ENCODE data around the gene ABCA13. TPM values are rescaled to one million over a fixed set of nuclear protein-coding genes. Genes with fewer than 3 reads are reported as not detected.

ABCA13 gene
- total RNA-seq, 2 donors from 2014 or later: not detected

DNA sequence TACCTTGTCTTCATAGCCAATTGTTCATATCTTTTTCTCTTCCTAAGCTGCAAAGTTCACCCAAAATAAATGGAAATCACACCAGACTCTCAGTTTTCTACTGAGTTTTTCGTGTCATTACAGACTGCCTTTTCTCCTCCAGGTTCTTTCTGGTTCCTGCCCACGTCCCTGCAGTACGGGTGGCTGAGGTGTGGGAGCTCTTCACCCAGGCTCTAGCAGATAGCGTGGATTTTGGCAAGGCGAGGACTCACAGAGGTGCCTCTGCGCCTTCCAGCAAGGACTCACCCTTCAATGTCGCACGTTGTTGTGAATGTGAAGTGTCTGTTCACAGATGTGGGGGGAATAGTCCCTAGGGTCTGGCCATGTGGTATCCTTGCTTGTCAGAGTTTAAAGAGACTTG lies 71.6 kb downstream of the ABCA13 start:
- TF ChIP-seq, protein P1, sequence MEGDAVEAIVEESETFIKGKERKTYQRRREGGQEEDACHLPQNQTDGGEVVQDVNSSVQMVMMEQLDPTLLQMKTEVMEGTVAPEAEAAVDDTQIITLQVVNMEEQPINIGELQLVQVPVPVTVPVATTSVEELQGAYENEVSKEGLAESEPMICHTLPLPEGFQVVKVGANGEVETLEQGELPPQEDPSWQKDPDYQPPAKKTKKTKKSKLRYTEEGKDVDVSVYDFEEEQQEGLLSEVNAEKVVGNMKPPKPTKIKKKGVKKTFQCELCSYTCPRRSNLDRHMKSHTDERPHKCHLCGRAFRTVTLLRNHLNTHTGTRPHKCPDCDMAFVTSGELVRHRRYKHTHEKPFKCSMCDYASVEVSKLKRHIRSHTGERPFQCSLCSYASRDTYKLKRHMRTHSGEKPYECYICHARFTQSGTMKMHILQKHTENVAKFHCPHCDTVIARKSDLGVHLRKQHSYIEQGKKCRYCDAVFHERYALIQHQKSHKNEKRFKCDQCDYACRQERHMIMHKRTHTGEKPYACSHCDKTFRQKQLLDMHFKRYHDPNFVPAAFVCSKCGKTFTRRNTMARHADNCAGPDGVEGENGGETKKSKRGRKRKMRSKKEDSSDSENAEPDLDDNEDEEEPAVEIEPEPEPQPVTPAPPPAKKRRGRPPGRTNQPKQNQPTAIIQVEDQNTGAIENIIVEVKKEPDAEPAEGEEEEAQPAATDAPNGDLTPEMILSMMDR (IDR thresholded peaks at IDR 0.05): no peak
- Histone ChIP-seq H3K4me3 (no peak overlapping the region), H3K36me3 (no peaks in the 10 kb centered on the region), H3K4me1 (no peaks in the 10 kb centered on the region), H3K27me3 (no peaks in the 10 kb centered on the region), H3K27ac (no peak overlapping the region), H3K9me3 (no peaks in the 10 kb centered on the region)
- no peak for DNase-seq (ENCODE audit: low spot score)

DNA sequence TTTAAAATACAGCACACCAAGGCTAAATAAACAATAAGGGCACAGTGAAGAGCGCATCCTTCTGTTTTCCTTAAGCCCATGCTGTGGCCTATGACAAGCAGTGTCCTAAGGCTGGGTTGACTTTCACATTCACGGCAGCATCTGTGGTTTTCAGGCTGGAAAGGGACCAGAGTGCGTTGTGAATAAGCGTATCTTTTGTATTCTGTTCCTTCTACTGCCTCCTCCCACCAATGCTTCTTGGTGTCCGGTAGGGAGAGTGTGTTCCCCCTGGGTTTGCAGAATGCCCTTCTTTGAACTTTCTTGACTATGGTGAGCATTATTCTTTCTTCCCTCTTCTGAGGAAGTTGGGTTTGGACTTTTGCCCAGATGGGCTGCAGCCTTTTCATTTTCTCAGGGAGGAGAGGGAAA lies 73.6 kb downstream of the ABCA13 start:
- H3K4me3 ChIP-seq: no peak overlapping the region
- TF ChIP-seq, protein P1 (IDR thresholded peaks at IDR 0.05): no peak
- H3K4me1 ChIP-seq: no peaks in the 10 kb centered on the region
- H3K9me3 ChIP-seq: no peaks in the 10 kb centered on the region
- H3K27ac ChIP-seq: no peak overlapping the region
- H3K36me3 ChIP-seq: no peaks in the 10 kb centered on the region
- no peaks in the 10 kb centered on the region for H3K27me3 ChIP-seq
- no peak for DNase-seq (ENCODE audit: low spot score)

DNA sequence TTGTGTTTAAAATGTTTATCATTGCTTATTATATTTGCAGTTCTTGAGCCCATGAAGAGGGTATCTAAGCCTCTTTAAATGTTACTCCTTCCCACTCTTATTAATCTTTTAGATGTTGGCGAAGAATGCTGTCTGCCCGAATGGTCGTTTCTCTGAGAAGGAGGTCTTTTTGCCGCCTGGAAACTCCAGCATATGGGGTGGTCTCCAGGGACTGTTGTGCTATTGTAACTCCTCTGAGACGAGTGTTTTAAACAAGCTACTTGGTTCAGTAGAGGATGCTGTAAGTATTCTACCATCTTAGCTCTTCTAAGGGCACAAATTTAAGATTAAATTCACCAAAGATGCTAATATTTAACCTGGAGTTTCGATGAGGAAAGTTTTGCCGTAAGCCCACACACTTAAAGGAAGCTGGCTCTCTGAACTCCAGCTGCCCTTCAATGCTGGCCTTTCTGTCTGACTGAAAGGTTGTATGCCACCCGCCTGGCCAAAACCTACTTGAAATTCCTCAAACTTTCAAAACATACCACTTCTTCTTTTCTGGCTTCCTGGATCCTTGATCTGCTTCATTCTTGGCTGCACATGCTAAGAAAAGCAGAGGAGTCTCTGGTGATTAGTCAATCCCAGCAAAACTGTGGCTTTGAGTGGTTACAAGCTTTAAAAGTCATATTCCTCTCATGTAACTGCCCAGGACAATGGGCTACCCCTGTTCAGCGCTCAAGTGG lies 74.7 kb downstream of the ABCA13 start:
- TF ChIP-seq, protein P1 (IDR thresholded peaks at IDR 0.05): no peak
- Histone ChIP-seq H3K4me1 (no peaks in the 10 kb centered on the region), H3K27me3 (no peaks in the 10 kb centered on the region), H3K9me3 (no peaks in the 10 kb centered on the region), H3K27ac (no peak overlapping the region), H3K4me3 (no peak overlapping the region), H3K36me3 (no peaks in the 10 kb centered on the region)
- no peak for DNase-seq (ENCODE audit: low spot score)

DNA sequence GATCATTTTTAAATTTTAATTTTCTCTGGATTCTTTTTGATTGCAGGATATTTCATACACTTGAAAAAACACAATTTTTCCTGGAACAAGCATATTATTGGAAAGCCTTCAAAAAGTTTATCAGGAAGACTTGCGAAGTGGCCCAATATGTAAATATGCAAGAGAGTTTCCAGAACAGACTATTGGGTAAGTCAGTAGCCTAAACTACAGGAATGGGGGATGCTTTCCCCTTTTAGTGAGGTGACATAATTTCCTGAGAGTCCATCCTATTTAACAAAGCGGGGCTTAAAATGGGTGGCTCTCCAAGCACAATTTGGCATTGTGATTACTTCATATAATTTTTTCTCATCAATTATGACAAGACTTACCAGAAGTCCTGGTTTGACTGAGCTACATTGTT lies 77.9 kb downstream of the ABCA13 start:
- Histone ChIP-seq H3K9me3 (no peaks in the 10 kb centered on the region), H3K27me3 (no peaks in the 10 kb centered on the region), H3K4me3 (no peak overlapping the region), H3K27ac (no peak overlapping the region), H3K36me3 (no peaks in the 10 kb centered on the region), H3K4me1 (no peaks in the 10 kb centered on the region)
- TF ChIP-seq, protein P1 (IDR thresholded peaks at IDR 0.05): no peak
- no peak for DNase-seq (ENCODE audit: low spot score)

DNA sequence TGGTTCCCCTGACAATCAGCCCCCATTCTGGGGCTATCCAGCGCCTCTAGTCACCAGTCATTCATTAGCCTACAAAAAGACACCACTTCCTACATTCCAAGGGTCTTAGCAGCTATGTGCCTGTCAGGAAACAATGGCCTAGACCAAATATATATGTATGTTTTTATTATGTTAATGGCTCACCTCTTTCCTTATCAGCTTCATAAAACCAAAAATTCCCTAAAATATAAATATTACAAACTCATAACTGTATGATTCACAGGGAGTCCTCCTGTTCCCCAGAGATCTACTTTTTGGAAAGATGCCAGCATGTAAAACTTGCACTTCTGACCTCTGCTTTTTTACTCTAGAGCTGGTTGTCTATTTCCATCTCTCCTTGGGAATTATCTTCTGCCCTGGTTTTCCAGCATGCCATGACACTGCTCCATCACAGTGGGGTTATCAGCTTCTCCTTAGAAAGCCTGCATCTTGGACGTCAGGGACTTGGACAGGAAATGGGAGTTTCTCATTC lies 79.2 kb downstream of the ABCA13 start:
- TF ChIP-seq, protein P1 (IDR thresholded peaks at IDR 0.05): no peak
- H3K27ac ChIP-seq: no peak overlapping the region
- H3K9me3 ChIP-seq: peaks cover 0 to under 1% of the 10 kb centered on the region in 2 donors
- H3K36me3 ChIP-seq: no peaks in the 10 kb centered on the region
- no peak for DNase-seq (ENCODE audit: low spot score)
- no peak overlapping the region for H3K4me3 ChIP-seq
- H3K27me3 ChIP-seq: no peaks in the 10 kb centered on the region
- H3K4me1 ChIP-seq: no peaks in the 10 kb centered on the region

DNA sequence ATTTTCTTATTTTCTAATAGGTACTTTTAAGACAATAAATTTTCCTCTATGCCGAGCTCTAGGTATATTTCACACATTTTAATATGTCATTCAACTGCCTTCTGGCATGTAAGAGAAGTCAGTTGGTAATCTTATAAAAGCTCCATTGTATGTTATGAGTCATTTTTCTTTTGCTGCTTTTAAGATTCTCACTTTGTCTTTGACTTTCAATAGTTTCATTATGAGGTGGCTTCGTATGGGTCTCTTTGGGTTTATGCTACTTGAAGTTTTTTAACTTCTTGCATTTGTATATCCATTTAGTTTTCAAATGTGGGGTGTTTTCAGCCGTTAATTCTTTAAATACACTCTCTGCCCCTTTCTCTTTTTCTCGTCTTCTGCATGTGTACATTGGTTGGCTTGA lies 80.5 kb downstream of the ABCA13 start:
- TF ChIP-seq, protein P1 (IDR thresholded peaks at IDR 0.05): no peak
- H3K27me3 ChIP-seq: no peaks in the 10 kb centered on the region
- H3K4me3 ChIP-seq: no peak overlapping the region
- DNase-seq (ENCODE audit: low spot score): no peak
- no peaks in the 10 kb centered on the region for H3K36me3 ChIP-seq
- H3K4me1 ChIP-seq: no peaks in the 10 kb centered on the region
- peaks cover 0 to 4% of the 10 kb centered on the region in 2 donors for H3K9me3 ChIP-seq
- H3K27ac ChIP-seq: no peak overlapping the region

Data from right atrium auricular region (tissue), 2 donors.